HPDE6-E6E7 (cell line): Measurements from ENCODE around the gene CRYGC.
"Not testable (repeated sequence)": the region's sequence is repeated elsewhere in the genome, so short reads cannot be mapped to it uniquely, and the experiment has no call there.

ENCODE experiments used
- DNase-seq: peaks from one replicate; pipeline ENCODE4 v3.0.0; 2011; ENCODE audit warnings: missing footprints; ENCODE audit errors: extremely low spot score

The CRYGC gene

GRCh38 chr2:208136716-208137094, 7.1 kb upstream of the CRYGC start:
- DNase-seq, result no peak

- no peak for DNase-seq
These were observed 6.4 kb upstream of the CRYGC start for GRCh38 chr2:208135794-208136715.

- DNase-seq, result no peak
These were observed 5.4 kb upstream of the CRYGC start for GRCh38 chr2:208134928-208135586.

GRCh38 chr2:208130712-208131110, 1.1 kb upstream of the CRYGC start:
- no peak for DNase-seq

- DNase-seq, result no peak
These were observed 1.5 kb downstream of the CRYGC start for GRCh38 chr2:208128136-208128535.

- DNase-seq, result no peak
These were observed 2.5 kb downstream of the CRYGC start for GRCh38 chr2:208127090-208127489.

GRCh38 chr2:208125251-208125650, 4.4 kb downstream of the CRYGC start:
- no peak for DNase-seq

- DNase-seq, result not testable (repeated sequence)
These were observed 5.5 kb downstream of the CRYGC start, which contains the start of gene CRYGD for GRCh38 chr2:208124013-208124715. CRYGD (minus strand) TSS chr2:208124524; CDS start chr2:208124473, 51 bp downstream.

GRCh38 chr2:208122248-208122647, 7.4 kb downstream of the CRYGC start:
- no peak for DNase-seq

- no peak for DNase-seq
These were observed 10.7 kb downstream of the CRYGC start for GRCh38 chr2:208118918-208119317.

GRCh38 chr2:208117390-208117789, 12.2 kb downstream of the CRYGC start:
- DNase-seq, result not testable (repeated sequence)

- DNase-seq, result no peak
These were observed 16.7 kb downstream of the CRYGC start for GRCh38 chr2:208112969-208113368.

GRCh38 chr2:208112273-208112745, 17.3 kb downstream of the CRYGC start:
- not testable (repeated sequence) for DNase-seq

GRCh38 chr2:208103616-208104015, 26.0 kb downstream of the CRYGC start:
- no peak for DNase-seq

GRCh38 chr2:208101716-208102631, 27.7 kb downstream of the CRYGC start:
- peak; percentile 17 for DNase-seq

- DNase-seq, result no peak
These were observed 29.8 kb downstream of the CRYGC start for GRCh38 chr2:208099682-208100470.

- DNase-seq, result not testable (repeated sequence)
These were observed 30.9 kb downstream of the CRYGC start for GRCh38 chr2:208098701-208099100.

- no peak for DNase-seq
These were observed 31.4 kb downstream of the CRYGC start for GRCh38 chr2:208098267-208098666.

GRCh38 chr2:208097801-208098200, 31.8 kb downstream of the CRYGC start:
- DNase-seq, result no peak

- no peak for DNase-seq
These were observed 32.3 kb downstream of the CRYGC start for GRCh38 chr2:208097313-208097712.
